K562 (cell line): ENCODE measurements around the gene TAF3. TPM values are rescaled to one million over a fixed set of nuclear protein-coding genes. Genes with fewer than 3 reads are reported as not detected.

ENCODE experiments used
- ATAC-seq: fragments of 200-7000 bp; cut with Tn5 transposase; 3 replicates; pipeline ENCODE4 v1.9.1; 2020; ENCODE audit warnings: moderate library complexity
- BruUV-seq: library from RNA; stranded (reverse); fragments of 400-500 nt; replicated peaks from 2 replicates; lab custom pipeline; 2021; lab: Mats Ljungman, UMichigan
- CTCF ChIA-PET: fragments of 300-600 bp; formaldehyde crosslinking; extraction: SDS; loops from one replicate; lab custom pipeline; 2021; ENCODE audit warnings: low intra/inter-chr PET ratio; lab: Yijun Ruan, JAX
- POLR2A ChIA-PET: fragments of 300-600, 350-650 bp; sonication (Branson Sonifier 250); formaldehyde crosslinking; extraction: SDS; loops from one replicate; lab custom pipeline; 2021; ENCODE audit warnings: antibody characterized with exemption, inconsistent platforms; lab: Yijun Ruan, JAX
- DNase-seq, 4 experiments: peaks; one replicate each; pipeline versions ENCODE4 v3.0.0 to v3.0.0-alpha.2; 2011 to 2018; ENCODE audit warnings: low spot score in 3 of 4, mixed read lengths in 3 of 4; ENCODE audit errors: extremely low read depth in 1 of 4
- FAIRE-seq: peaks from 2 replicates; lab custom pipeline; 2011; peaks lifted over from hg19 to GRCh38; lab: Jason Lieb, UNC
- H2AFZ ChIP-seq: 2 replicates; pipeline ENCODE4 v1.6.0; 2011; ENCODE audit warnings: low read depth, low read length, control low read depth, inconsistent platforms
- H3K27ac ChIP-seq: fragments of 200-600 bp; 3 replicates; pipeline ENCODE4 v1.8.0; 2011; ENCODE audit warnings: low read depth, mild to moderate bottlenecking, control low read depth, inconsistent platforms, low read length, moderate library complexity, mixed read lengths; ENCODE audit errors: extremely low read depth
- H3K27me3 ChIP-seq, 2 experiments: fragments of 300-600 bp in 1 of 2; 2 replicates in 1 of 2; 3 replicates in 1 of 2; pipeline versions ENCODE4 v1.6.0 to v1.8.0; 2011; ENCODE audit warnings: inconsistent platforms in 2 of 2, low read length in 2 of 2, mild to moderate bottlenecking in 1 of 2, mixed read lengths in 1 of 2, moderate library complexity in 1 of 2; ENCODE audit not compliant: control insufficient read depth in 2 of 2, insufficient read depth in 2 of 2
- H3K36me3 ChIP-seq: fragments of 300-600 bp; 3 replicates; pipeline ENCODE4 v1.8.0; 2011; ENCODE audit warnings: mild to moderate bottlenecking, low read length, inconsistent platforms; ENCODE audit not compliant: control insufficient read depth, insufficient read depth
- H3K4me1 ChIP-seq, 2 experiments: fragments of 200-600 bp in 1 of 2; replicated peaks in 1 of 2; 2 replicates in 1 of 2; 3 replicates in 1 of 2; pipeline versions ENCODE4 v1.5.1 to v1.8.0; 2011; ENCODE audit warnings: inconsistent platforms in 2 of 2, low read length in 2 of 2, mild to moderate bottlenecking in 1 of 2, mixed read lengths in 1 of 2, moderate library complexity in 1 of 2; ENCODE audit not compliant: control insufficient read depth in 2 of 2, insufficient read depth in 2 of 2
- H3K4me2 ChIP-seq: 2 replicates; pipeline ENCODE4 v1.6.1; 2011; ENCODE audit warnings: low read length, control low read depth, inconsistent platforms, mixed read lengths; ENCODE audit not compliant: insufficient read depth
- H3K4me3 ChIP-seq: fragments of 200-600 bp; sonication (generic), shearing (Covaris generic); 2 replicates; pipeline ENCODE4 v1.5.1; 2016; ENCODE audit warnings: control low read depth, inconsistent platforms
- H3K79me2 ChIP-seq: fragments of 200-600 bp; 3 replicates; pipeline ENCODE4 v1.8.0; 2011; ENCODE audit warnings: low read length, inconsistent platforms; ENCODE audit not compliant: control insufficient read depth, insufficient read depth
- H3K9ac ChIP-seq, 2 experiments: 2 replicates each; pipeline versions ENCODE4 v1.6.0 to v1.6.1; 2011; ENCODE audit warnings: low read depth in 2 of 2, low read length in 2 of 2, control low read depth in 1 of 2, inconsistent platforms in 1 of 2, mild to moderate bottlenecking in 1 of 2, mixed read lengths in 1 of 2; ENCODE audit not compliant: insufficient read depth in 1 of 2
- H3K9me1 ChIP-seq: one replicate; pipeline ENCODE4 v1.6.0; 2011; ENCODE audit warnings: inconsistent platforms, mild to moderate bottlenecking, low read length, moderate library complexity; ENCODE audit not compliant: control insufficient read depth, insufficient read depth
- H3K9me3 ChIP-seq: replicated peaks from 2 replicates; pipeline ENCODE4 v1.5.1; 2011; ENCODE audit warnings: low read depth, low read length, inconsistent platforms; ENCODE audit not compliant: control insufficient read depth, insufficient read depth
- H4K20me1 ChIP-seq: replicated peaks from 2 replicates; pipeline ENCODE4 v1.6.1; 2011; ENCODE audit warnings: low read length, inconsistent platforms, mixed read lengths; ENCODE audit not compliant: control insufficient read depth, insufficient read depth
- CBFB ChIP-seq: sonication (generic); formaldehyde crosslinking; IDR thresholded peaks from 2 replicates; pipeline ENCODE4 v1.4.0; 2020; ENCODE audit warnings: mild to moderate bottlenecking, missing genetic modification reagents
- EGR1 ChIP-seq: fragments of 450-650 bp; conservative IDR thresholded peaks from 2 replicates; pipeline ENCODE4 v1.6.1; 2017; ENCODE audit warnings: mild to moderate bottlenecking
- FIP1L1 ChIP-seq: fragments of 200-400 bp; formaldehyde crosslinking; IDR thresholded peaks from 2 replicates; pipeline ENCODE4 v1.6.1; 2018; ENCODE audit warnings: mild to moderate bottlenecking, low read depth, low read length; ENCODE audit not compliant: poor library complexity, severe bottlenecking
- GABPA ChIP-seq: fragments of 200-800 bp; sonication (Bioruptor generic); conservative IDR thresholded peaks from 2 replicates; pipeline ENCODE4 v1.6.1; 2016; ENCODE audit warnings: low read depth, missing genetic modification characterization, missing compliant biosample characterization
- MCM7 ChIP-seq, 2 experiments: fragments of 450-650 bp; IDR thresholded peaks; 2 replicates each; pipeline ENCODE4 v1.6.1; 2016 to 2018
- MTA3 ChIP-seq: fragments of 450-650 bp; formaldehyde crosslinking; IDR thresholded peaks from 2 replicates; pipeline ENCODE4 v1.6.1; 2017; ENCODE audit warnings: mild to moderate bottlenecking, borderline replicate concordance
- NCOR1 ChIP-seq: fragments of 450-650 bp; IDR thresholded peaks from 2 replicates; pipeline ENCODE4 v1.6.1; 2016; ENCODE audit warnings: mild to moderate bottlenecking, moderate library complexity
- RFX5 ChIP-seq: IDR thresholded peaks from 2 replicates; pipeline ENCODE4 v1.6.1; 2011; ENCODE audit warnings: low read depth, mild to moderate bottlenecking, improper control_type of control experiment, low read length
- SMARCE1 ChIP-seq: fragments of 450-650 bp; IDR thresholded peaks from 2 replicates; pipeline ENCODE4 v1.7.1; 2016; ENCODE audit warnings: mild to moderate bottlenecking
- ZNF184 ChIP-seq: sonication (generic); formaldehyde crosslinking; IDR thresholded peaks from 2 replicates; pipeline ENCODE4 v1.5.0; 2020; ENCODE audit warnings: missing genetic modification reagents
- ZNF780A ChIP-seq: fragments of 250-450 bp; sonication (Bioruptor Pico); IDR thresholded peaks from 2 replicates; pipeline ENCODE4 v1.5.0; 2021; ENCODE audit warnings: mild to moderate bottlenecking
- WGBS: fragments of 100-300 bp; shearing (Covaris generic); methylation state at CpG from one replicate; pipeline ENCODE4 v1.1.6; 2016; ENCODE audit warnings: low coverage, mixed read lengths; ENCODE audit not compliant: insufficient coverage; ENCODE audit errors: missing lambda C conversion rate; 5-methylcytosine and 5-hydroxymethylcytosine counted together
- in situ Hi-C: fragments of 300-500 bp; cut with MboI; formaldehyde crosslinking; loops from 4 replicates; pipeline ENCODE4 v1.15.0; 2018; ENCODE audit warnings: inconsistent platforms, mixed read lengths
- intact Hi-C: fragments of 100-400 bp; cut with micrococcal nuclease; formaldehyde crosslinking; loops from 2 replicates; pipeline ENCODE4 v1.14.2; 2022
- polyA plus RNA-seq, 8 experiments: library from polyadenylated mRNA; depleted of rRNA in 4 of 8; stranded (reverse) in 5 of 8; unstranded in 3 of 8; fragments of >200 nt; fragmentation: Nextera tagmentation in 2 of 8; fragmentation: Illumina TruSeq in 1 of 8; extraction: Ambion mirVana in 2 of 8; extraction: Trizol in 1 of 8; gene quantifications; 2 replicates each; pipeline versions ENCODE4 v1.2.1 to v1.2.3, GENCODE V29; 2011 to 2014; ENCODE audit warnings: inconsistent platforms in 1 of 8, missing spikeins in 1 of 8
- total RNA-seq, 7 experiments: library from RNA; depleted of rRNA in 6 of 7; stranded (reverse); fragments of >200 nt in 6 of 7; fragmentation: Illumina TruSeq in 2 of 7; extraction: Trizol in 2 of 7; gene quantifications; 2 replicates each; pipeline versions ENCODE4 v1.2.1 to v1.2.3, GENCODE V29; 2011 to 2021; ENCODE audit warnings: low replicate concordance in 1 of 7
- TF ChIP-seq, protein P1 (sequence below): sonication (generic); formaldehyde crosslinking; IDR thresholded peaks from 2 replicates; pipeline ENCODE4 v1.4.0; 2020; ENCODE audit warnings: mild to moderate bottlenecking, missing genetic modification reagents
- TF ChIP-seq, protein P2 (sequence below), 2 experiments: fragments of 250-450 bp in 1 of 2; fragments of 450-650 bp in 1 of 2; sonication (Bioruptor Pico) in 1 of 2; IDR thresholded peaks; 2 replicates each; pipeline versions ENCODE4 v1.6.1 to v1.8.0; 2016 to 2021; ENCODE audit warnings: mild to moderate bottlenecking in 2 of 2, moderate library complexity in 2 of 2, missing compliant biosample characterization in 1 of 2, missing genetic modification characterization in 1 of 2
- TF ChIP-seq, protein P3 (sequence below): sonication (generic); formaldehyde crosslinking; IDR thresholded peaks from 2 replicates; pipeline ENCODE4 v1.8.0; 2022; ENCODE audit warnings: missing genetic modification reagents, mild to moderate bottlenecking, borderline replicate concordance

Gene TAF3
- total and polyA plus RNA-seq, 9 of the 15 experiments (the other 6 are each of a cell fraction or from before 2014, with no cell fraction given), result 1.5 to 9.9 (median 4.1) TPM

DNA sequence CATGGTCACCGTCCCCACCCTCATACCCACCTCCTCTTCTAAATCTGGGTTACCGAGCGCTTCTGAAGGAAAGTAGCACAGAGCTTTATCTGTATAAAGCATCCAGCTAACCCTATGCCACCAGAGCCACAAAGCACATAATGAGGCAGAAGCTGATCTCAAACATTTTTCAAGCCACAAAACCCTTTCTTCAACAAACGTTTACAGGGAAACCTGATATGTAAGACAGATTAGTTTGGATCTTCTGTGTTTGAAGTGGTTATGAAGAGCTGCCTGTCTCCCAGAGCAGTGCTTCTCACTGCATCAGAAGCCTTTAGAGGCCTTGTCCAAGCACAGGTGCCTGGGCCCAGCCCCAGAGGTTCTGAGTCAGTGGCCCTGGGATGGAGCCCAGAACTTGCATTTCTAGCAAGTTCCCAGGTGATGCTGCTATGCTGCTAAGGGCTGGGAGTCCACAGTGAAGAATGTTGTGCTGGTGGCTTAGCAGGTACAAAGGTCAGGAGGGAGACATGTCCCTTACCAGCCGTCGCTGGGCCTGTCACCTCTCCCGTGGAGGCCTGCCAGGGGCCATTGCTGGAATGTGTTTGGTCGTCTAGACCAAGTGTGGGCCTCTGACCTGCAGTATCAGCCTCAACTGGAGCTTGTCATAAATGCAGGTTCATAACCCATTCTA lies 90.4 kb downstream of the TAF3 start:
- no peaks in the 10 kb centered on the region for H3K36me3 ChIP-seq
- ATAC-seq, result no peak; the same call in 2 of the 3 replicates
- BruUV-seq, result no TSS peak

More for the DNA sequence above, 90.4 kb downstream of the TAF3 start:
- intact Hi-C loops, result no loop called here
- H3K27me3 ChIP-seq, result no peaks in the 10 kb centered on the region
- DNase-seq (no peak), FAIRE-seq (no peak)
- H3K4me2 ChIP-seq, result no peak overlapping the region
- H3K9me3 ChIP-seq, result no peaks in the 10 kb centered on the region
- TF ChIP-seq SMARCE1, result no peak
- no peak for TF ChIP-seq EGR1
- no peak for TF ChIP-seq FIP1L1
- TF ChIP-seq MCM7 (IDR thresholded peaks at IDR 0.05), result no peak
- TF ChIP-seq, protein P1, sequence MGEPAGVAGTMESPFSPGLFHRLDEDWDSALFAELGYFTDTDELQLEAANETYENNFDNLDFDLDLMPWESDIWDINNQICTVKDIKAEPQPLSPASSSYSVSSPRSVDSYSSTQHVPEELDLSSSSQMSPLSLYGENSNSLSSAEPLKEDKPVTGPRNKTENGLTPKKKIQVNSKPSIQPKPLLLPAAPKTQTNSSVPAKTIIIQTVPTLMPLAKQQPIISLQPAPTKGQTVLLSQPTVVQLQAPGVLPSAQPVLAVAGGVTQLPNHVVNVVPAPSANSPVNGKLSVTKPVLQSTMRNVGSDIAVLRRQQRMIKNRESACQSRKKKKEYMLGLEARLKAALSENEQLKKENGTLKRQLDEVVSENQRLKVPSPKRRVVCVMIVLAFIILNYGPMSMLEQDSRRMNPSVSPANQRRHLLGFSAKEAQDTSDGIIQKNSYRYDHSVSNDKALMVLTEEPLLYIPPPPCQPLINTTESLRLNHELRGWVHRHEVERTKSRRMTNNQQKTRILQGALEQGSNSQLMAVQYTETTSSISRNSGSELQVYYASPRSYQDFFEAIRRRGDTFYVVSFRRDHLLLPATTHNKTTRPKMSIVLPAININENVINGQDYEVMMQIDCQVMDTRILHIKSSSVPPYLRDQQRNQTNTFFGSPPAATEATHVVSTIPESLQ (CRISPR knock-in tag), result no peak
- TF ChIP-seq, protein P2, sequence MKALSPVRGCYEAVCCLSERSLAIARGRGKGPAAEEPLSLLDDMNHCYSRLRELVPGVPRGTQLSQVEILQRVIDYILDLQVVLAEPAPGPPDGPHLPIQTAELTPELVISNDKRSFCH (CRISPR knock-in tag; IDR thresholded peaks at IDR 0.05), result no peak
- TF ChIP-seq, protein P2 (tag; IDR thresholded peaks at IDR 0.05), result no peak
- TF ChIP-seq, protein P3, sequence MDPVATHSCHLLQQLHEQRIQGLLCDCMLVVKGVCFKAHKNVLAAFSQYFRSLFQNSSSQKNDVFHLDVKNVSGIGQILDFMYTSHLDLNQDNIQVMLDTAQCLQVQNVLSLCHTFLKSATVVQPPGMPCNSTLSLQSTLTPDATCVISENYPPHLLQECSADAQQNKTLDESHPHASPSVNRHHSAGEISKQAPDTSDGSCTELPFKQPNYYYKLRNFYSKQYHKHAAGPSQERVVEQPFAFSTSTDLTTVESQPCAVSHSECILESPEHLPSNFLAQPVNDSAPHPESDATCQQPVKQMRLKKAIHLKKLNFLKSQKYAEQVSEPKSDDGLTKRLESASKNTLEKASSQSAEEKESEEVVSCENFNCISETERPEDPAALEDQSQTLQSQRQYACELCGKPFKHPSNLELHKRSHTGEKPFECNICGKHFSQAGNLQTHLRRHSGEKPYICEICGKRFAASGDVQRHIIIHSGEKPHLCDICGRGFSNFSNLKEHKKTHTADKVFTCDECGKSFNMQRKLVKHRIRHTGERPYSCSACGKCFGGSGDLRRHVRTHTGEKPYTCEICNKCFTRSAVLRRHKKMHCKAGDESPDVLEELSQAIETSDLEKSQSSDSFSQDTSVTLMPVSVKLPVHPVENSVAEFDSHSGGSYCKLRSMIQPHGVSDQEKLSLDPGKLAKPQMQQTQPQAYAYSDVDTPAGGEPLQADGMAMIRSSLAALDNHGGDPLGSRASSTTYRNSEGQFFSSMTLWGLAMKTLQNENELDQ, result no peak
- TF ChIP-seq CBFB (CRISPR knock-in tag), result no peak
- TF ChIP-seq NCOR1, result no peak
- TF ChIP-seq ZNF184 (CRISPR knock-in tag), result no peak
- TF ChIP-seq GABPA (tag), result no peak
- no peak for TF ChIP-seq MTA3
- no peak for TF ChIP-seq RFX5
- no peak for TF ChIP-seq ZNF780A (CRISPR knock-in tag)
- no peaks in the 10 kb centered on the region for H3K9me1 ChIP-seq
- no peak overlapping the region for H2AFZ ChIP-seq
- H3K9ac ChIP-seq, result no peak overlapping the region
- H3K4me1 ChIP-seq, result no peaks in the 10 kb centered on the region
- no peaks in the 10 kb centered on the region for H3K79me2 ChIP-seq
- in situ Hi-C loops, result no loop called here
- no peak overlapping the region for H3K4me3 ChIP-seq
- H3K27ac ChIP-seq, result no peak overlapping the region
- peaks cover 18% of the 10 kb centered on the region; the same call in 1 of the 2 replicates for H4K20me1 ChIP-seq
- 53% methylated on average over 8 of the region's 8 CpGs for WGBS
- ChIA-PET POLR2A (interaction anchor here (1.3 kb wide), 1 partner anchor 9 kb away, joined by 4 read pairs; no protein-coding TSS in a partner anchor), CTCF (no interaction called here)
